K562 (cell line): Measurements from ENCODE around the gene SUPT5H. TPM values are rescaled to one million over a fixed set of nuclear protein-coding genes. Genes with fewer than 3 reads are reported as not detected.

ENCODE experiments used
- BDP1 ChIP-seq: IDR thresholded peaks from 3 replicates; pipeline ENCODE4 v1.6.1; 2011; ENCODE audit not compliant: insufficient read length, insufficient read depth
- BMI1 ChIP-seq: fragments of 150-350 bp; IDR thresholded peaks from 2 replicates; pipeline ENCODE4 v1.6.1; 2014; ENCODE audit warnings: low read length
- CBFA2T3 ChIP-seq: fragments of 450-650 bp; IDR thresholded peaks from 2 replicates; pipeline ENCODE4 v1.6.1; 2017
- ERF ChIP-seq: fragments of 450-650 bp; formaldehyde crosslinking; IDR thresholded peaks from 2 replicates; pipeline ENCODE4 v1.4.0; 2020; ENCODE audit warnings: mild to moderate bottlenecking, mixed read lengths
- ETV1 ChIP-seq: fragments of 450-650 bp; conservative IDR thresholded peaks from 2 replicates; pipeline ENCODE4 v1.6.1; 2016; ENCODE audit warnings: missing genetic modification characterization, control low read depth, low read depth, missing compliant biosample characterization
- FOXJ2 ChIP-seq: fragments of 200-800 bp; sonication (Bioruptor generic); IDR thresholded peaks from 2 replicates; pipeline ENCODE4 v1.6.1; 2016; ENCODE audit warnings: missing genetic modification characterization, missing compliant biosample characterization
- HCFC1 ChIP-seq: IDR thresholded peaks from 2 replicates; pipeline ENCODE4 v1.6.1; 2012; ENCODE audit warnings: low read depth, low read length, improper control_type of control experiment
- IFI16 ChIP-seq: fragments of 250-450 bp; sonication (Bioruptor Pico); IDR thresholded peaks from 2 replicates; pipeline ENCODE4 v2.1.2; 2022; ENCODE audit warnings: mild to moderate bottlenecking, inconsistent platforms
- JUN ChIP-seq, 2 experiments: sonication (generic) in 1 of 2; formaldehyde crosslinking in 1 of 2; IDR thresholded peaks; 2 replicates each; pipeline versions ENCODE4 v1.6.1 to v1.8.0; 2012 to 2022; ENCODE audit warnings: borderline replicate concordance in 2 of 2, mild to moderate bottlenecking in 2 of 2, improper control_type of control experiment in 1 of 2, low read depth in 1 of 2, low read length in 1 of 2, missing genetic modification reagents in 1 of 2
- KDM5B ChIP-seq: fragments of 200-600 bp; sonication (generic); IDR thresholded peaks from 2 replicates; pipeline ENCODE4 v1.6.1; 2012; ENCODE audit warnings: low read depth, mild to moderate bottlenecking, moderate library complexity, low read length, control low read depth, inconsistent platforms; ENCODE audit not compliant: insufficient replicate concordance
- L3MBTL2 ChIP-seq: fragments of 450-650 bp; IDR thresholded peaks from 2 replicates; pipeline ENCODE4 v1.6.1; 2016; ENCODE audit warnings: mild to moderate bottlenecking, moderate library complexity
- MTA1 ChIP-seq: fragments of 450-650 bp; IDR thresholded peaks from 2 replicates; pipeline ENCODE4 v1.6.1; 2017; ENCODE audit warnings: borderline replicate concordance
- MTA3 ChIP-seq: fragments of 450-650 bp; formaldehyde crosslinking; IDR thresholded peaks from 2 replicates; pipeline ENCODE4 v1.6.1; 2017; ENCODE audit warnings: mild to moderate bottlenecking, borderline replicate concordance
- SMARCA5 ChIP-seq: fragments of 450-650 bp; IDR thresholded peaks from 2 replicates; pipeline ENCODE4 v1.6.1; 2016
- SRSF9 ChIP-seq: fragments of 200-400 bp; formaldehyde crosslinking; IDR thresholded peaks from 2 replicates; pipeline ENCODE4 v1.6.1; 2017; ENCODE audit warnings: low read depth, low read length, borderline replicate concordance
- TAF9B ChIP-seq: fragments of 450-650 bp; IDR thresholded peaks from 2 replicates; pipeline ENCODE4 v1.6.1; 2018; ENCODE audit warnings: mild to moderate bottlenecking; ENCODE audit not compliant: partially characterized antibody
- XRCC4 ChIP-seq: IDR thresholded peaks from one replicate; pipeline ENCODE4 v1.6.1; 2011; ENCODE audit not compliant: insufficient read depth, insufficient read length; ENCODE audit errors: extremely low read depth
- ZFP36 ChIP-seq: fragments of 150-350 bp; IDR thresholded peaks from 2 replicates; pipeline ENCODE4 v1.6.1; 2018; ENCODE audit warnings: low read length, low read depth; ENCODE audit not compliant: partially characterized antibody
- ZFP91 ChIP-seq: sonication (generic); formaldehyde crosslinking; IDR thresholded peaks from 2 replicates; pipeline ENCODE4 v1.8.0; 2022; ENCODE audit warnings: mild to moderate bottlenecking, missing genetic modification reagents
- ZNF277 ChIP-seq: fragments of 250-450 bp; sonication (Bioruptor Pico); IDR thresholded peaks from 2 replicates; pipeline ENCODE4 v1.8.0; 2022; ENCODE audit warnings: inconsistent platforms, mild to moderate bottlenecking, moderate library complexity, borderline replicate concordance
- ZNF518B ChIP-seq: fragments of 250-450 bp; sonication (Bioruptor Pico); IDR thresholded peaks from 2 replicates; pipeline ENCODE4 v1.5.0; 2021; ENCODE audit warnings: mild to moderate bottlenecking, moderate library complexity
- ZNF699 ChIP-seq: fragments of 250-450 bp; sonication (Bioruptor Pico); IDR thresholded peaks from 2 replicates; pipeline ENCODE4 v1.8.0; 2021; ENCODE audit warnings: mild to moderate bottlenecking, moderate library complexity; ENCODE audit not compliant: insufficient replicate concordance
- polyA plus RNA-seq, 8 experiments: library from polyadenylated mRNA; depleted of rRNA in 4 of 8; stranded (reverse) in 5 of 8; unstranded in 3 of 8; fragments of >200 nt; fragmentation: Nextera tagmentation in 2 of 8; fragmentation: Illumina TruSeq in 1 of 8; extraction: Ambion mirVana in 2 of 8; extraction: Trizol in 1 of 8; gene quantifications; 2 replicates each; pipeline versions ENCODE4 v1.2.1 to v1.2.3, GENCODE V29; 2011 to 2014; ENCODE audit warnings: inconsistent platforms in 1 of 8, missing spikeins in 1 of 8
- total RNA-seq, 7 experiments: library from RNA; depleted of rRNA in 6 of 7; stranded (reverse); fragments of >200 nt in 6 of 7; fragmentation: Illumina TruSeq in 2 of 7; extraction: Trizol in 2 of 7; gene quantifications; 2 replicates each; pipeline versions ENCODE4 v1.2.1 to v1.2.3, GENCODE V29; 2011 to 2021; ENCODE audit warnings: low replicate concordance in 1 of 7

SUPT5H gene
- total and polyA plus RNA-seq, 9 of the 15 experiments (the other 6 are each of a cell fraction or from before 2014, with no cell fraction given) = 13.3 to 85.9 (median 35.9) TPM

GRCh38 chr19:39480337-39481228 is 35.2 kb downstream of the SUPT5H start, which contains the start of gene TIMM50 (continued):
- no peak for TF ChIP-seq ZFP91 (CRISPR knock-in tag)
- peak; percentile 89 for TF ChIP-seq L3MBTL2
- TF ChIP-seq MTA3 = peak; percentile 100
- TF ChIP-seq BDP1 = no peak
- TF ChIP-seq FOXJ2 = no peak
- no peak for TF ChIP-seq ZNF277 (CRISPR knock-in tag)
- TF ChIP-seq TAF9B = peak; percentile 87
- no peak for TF ChIP-seq ERF
- no peak for TF ChIP-seq ETV1 (tag)
- no peak for TF ChIP-seq BMI1
- TF ChIP-seq ZNF518B = no peak
- peak; percentile 52 for TF ChIP-seq KDM5B
- no peak for TF ChIP-seq SRSF9
- TF ChIP-seq IFI16 (CRISPR knock-in tag) = no peak
- TF ChIP-seq CBFA2T3 = 0 out of 2 replicates have a peak, but pooled peaks have one; percentile 24
- TF ChIP-seq JUN (IDR thresholded peaks at IDR 0.05; ENCODE audit: borderline replicate concordance, low read depth, low read length) = peak; percentile 58; the same call in 1 of the 2 replicates
- TF ChIP-seq JUN (CRISPR knock-in tag; IDR thresholded peaks at IDR 0.05; ENCODE audit: borderline replicate concordance) = 0 out of 2 replicates have a peak, but pooled peaks have one; percentile 67
- no peak for TF ChIP-seq XRCC4
- TF ChIP-seq ZFP36 = no peak
- TF ChIP-seq HCFC1 = peak; percentile 76
- TF ChIP-seq MTA1 = 0 out of 2 replicates have a peak, but pooled peaks have one; percentile 29
- no peak for TF ChIP-seq ZNF699 (CRISPR knock-in tag)
- TF ChIP-seq SMARCA5 = no peak
